GM18511 (cell line): Measurements from ENCODE around the gene TDP1.

Experiments used
- ATAC-seq: cut with Tn5 transposase; IDR thresholded peaks from one replicate; pipeline ENCODE4 v1.9.1; 2021; ENCODE audit warnings: mild to moderate bottlenecking, moderate library complexity; ENCODE audit not compliant: unreplicated experiment

TDP1 gene

GRCh38 chr14:89955745-89956660 lies at the start of gene TDP1:
Gene TDP1 (plus strand): TSS chr14:89955927. CDS start chr14:89963115, 7,188 bp downstream.
- peak; percentile 64 for ATAC-seq

- ATAC-seq, result no peak
These were observed 49.7 kb upstream of the TDP1 start for GRCh38 chr14:89906000-89906399.

- ATAC-seq, result no peak
These were observed 48.1 kb upstream of the TDP1 start for GRCh38 chr14:89907655-89908054.

GRCh38 chr14:89908712-89909450 lies 46.8 kb upstream of the TDP1 start:
- ATAC-seq, result no peak

- ATAC-seq, result no peak
These were observed 46.1 kb upstream of the TDP1 start for GRCh38 chr14:89909586-89909985.

- ATAC-seq, result no peak
These were observed 45.1 kb upstream of the TDP1 start for GRCh38 chr14:89910691-89911009.

- peak; percentile 65 for ATAC-seq
These were observed 44.5 kb upstream of the TDP1 start for GRCh38 chr14:89911010-89911919.

- ATAC-seq, result no peak
These were observed 43.5 kb upstream of the TDP1 start for GRCh38 chr14:89912221-89912620.

GRCh38 chr14:89912667-89913211 lies 43.0 kb upstream of the TDP1 start:
- no peak for ATAC-seq

GRCh38 chr14:89915114-89915878 lies 40.4 kb upstream of the TDP1 start:
- peak; percentile 68 for ATAC-seq

GRCh38 chr14:89918721-89919120 lies 37.0 kb upstream of the TDP1 start:
- ATAC-seq, result no peak

GRCh38 chr14:89920056-89920455 lies 35.7 kb upstream of the TDP1 start:
- no peak for ATAC-seq

GRCh38 chr14:89921346-89921745 lies 34.4 kb upstream of the TDP1 start:
- ATAC-seq, result no peak

GRCh38 chr14:89922031-89922907 lies 33.5 kb upstream of the TDP1 start:
- ATAC-seq, result no peak

- ATAC-seq, result no peak
These were observed 31.5 kb upstream of the TDP1 start for GRCh38 chr14:89924268-89924667.

GRCh38 chr14:89926694-89927093 lies 29.0 kb upstream of the TDP1 start:
- no peak for ATAC-seq

- no peak for ATAC-seq
These were observed 28.4 kb upstream of the TDP1 start for GRCh38 chr14:89927186-89927865.

- ATAC-seq, result no peak
These were observed 22.7 kb upstream of the TDP1 start for GRCh38 chr14:89933002-89933401.
